ENCODE data around the gene EPB41L3. TPM values are rescaled to one million over a fixed set of nuclear protein-coding genes. Genes with fewer than 3 reads are reported as not detected.
"Not testable (repeated sequence)": the region's sequence is repeated elsewhere in the genome, so short reads cannot be mapped to it uniquely, and the experiment has no call there.

The EPB41L3 gene
- total RNA-seq, 1 donor from 2014 or later, result 58.1 TPM

- Mint-ChIP-seq H3K4me3 (no peak overlapping the region), H3K4me1 (ENCODE audit: unreplicated experiment) (no peaks in the 10 kb centered on the region), H3K27ac (no peak overlapping the region), H3K36me3 (peaks cover 19% of the 10 kb centered on the region), H3K27me3 (no peaks in the 10 kb centered on the region), H3K9me3 (no peaks in the 10 kb centered on the region)
- TF ChIP-seq CTCF (conservative IDR thresholded peaks at IDR 0.05), result no peak
- DNase-seq (ENCODE audit: extremely low spot score, unreplicated experiment), result no peak
Observed at GRCh38 chr18:5490753-5491480, 52.9 kb downstream of the EPB41L3 start.

GRCh38 chr18:5488844-5489243 lies 55.0 kb downstream of the EPB41L3 start:
- no peak for DNase-seq (ENCODE audit: extremely low spot score, unreplicated experiment)
- Mint-ChIP-seq H3K4me1 (ENCODE audit: unreplicated experiment) (no peaks in the 10 kb centered on the region), H3K4me3 (no peak overlapping the region), H3K36me3 (peaks cover 26% of the 10 kb centered on the region), H3K27me3 (no peaks in the 10 kb centered on the region), H3K27ac (no peak overlapping the region), H3K9me3 (no peaks in the 10 kb centered on the region)
- no peak for TF ChIP-seq CTCF (conservative IDR thresholded peaks at IDR 0.05)

GRCh38 chr18:5488044-5488443 lies 55.8 kb downstream of the EPB41L3 start:
- H3K4me1 Mint-ChIP-seq (ENCODE audit: unreplicated experiment); H3K9me3 Mint-ChIP-seq; H3K27me3 Mint-ChIP-seq; H3K4me3 Mint-ChIP-seq; H3K27ac Mint-ChIP-seq; DNase-seq (ENCODE audit: extremely low spot score, unreplicated experiment): not testable (repeated sequence)
- H3K36me3 Mint-ChIP-seq, result peaks cover 26% of the 10 kb centered on the region

- TF ChIP-seq CTCF (conservative IDR thresholded peaks at IDR 0.05), result no peak
- H3K27ac Mint-ChIP-seq, result no peak overlapping the region
- peaks cover 26% of the 10 kb centered on the region for H3K36me3 Mint-ChIP-seq
- no peak overlapping the region for H3K4me3 Mint-ChIP-seq
- no peaks in the 10 kb centered on the region for H3K4me1 Mint-ChIP-seq (ENCODE audit: unreplicated experiment)
- H3K27me3 Mint-ChIP-seq, result no peaks in the 10 kb centered on the region
- DNase-seq (ENCODE audit: extremely low spot score, unreplicated experiment), result no peak
- H3K9me3 Mint-ChIP-seq, result peaks cover 6% of the 10 kb centered on the region
Observed at GRCh38 chr18:5484526-5484925, 59.3 kb downstream of the EPB41L3 start.

- Mint-ChIP-seq H3K4me1 (ENCODE audit: unreplicated experiment) (peaks cover 14% of the 10 kb centered on the region), H3K4me3 (no peak overlapping the region), H3K27ac (no peak overlapping the region), H3K9me3 (peaks cover 6% of the 10 kb centered on the region), H3K27me3 (no peaks in the 10 kb centered on the region), H3K36me3 (peaks cover 15% of the 10 kb centered on the region)
- no peak for TF ChIP-seq CTCF (conservative IDR thresholded peaks at IDR 0.05)
- DNase-seq (ENCODE audit: extremely low spot score, unreplicated experiment), result no peak
Observed at GRCh38 chr18:5481621-5482020, 62.2 kb downstream of the EPB41L3 start.

- Mint-ChIP-seq H3K9me3 (peaks cover 6% of the 10 kb centered on the region), H3K27ac (no peak overlapping the region), H3K4me1 (ENCODE audit: unreplicated experiment) (peaks cover 18% of the 10 kb centered on the region), H3K27me3 (no peaks in the 10 kb centered on the region), H3K4me3 (no peak overlapping the region), H3K36me3 (peaks cover 15% of the 10 kb centered on the region)
- no peak for TF ChIP-seq CTCF (conservative IDR thresholded peaks at IDR 0.05)
- no peak for DNase-seq (ENCODE audit: extremely low spot score, unreplicated experiment)
Observed at GRCh38 chr18:5478261-5478660, 65.5 kb downstream of the EPB41L3 start.
